CD14-positive monocyte (primary cell): ENCODE results near the gene SMIM33. TPM values are rescaled to one million over a fixed set of nuclear protein-coding genes. Genes with fewer than 3 reads are reported as not detected.
"Not testable (repeated sequence)": the region's sequence is repeated elsewhere in the genome, so short reads cannot be mapped to it uniquely, and the experiment has no call there.

Experiments used
- DNase-seq, 3 donors: peaks; one replicate each; pipeline ENCODE4 v3.0.0-alpha.2; 2011 to 2022
- H2AFZ ChIP-seq: 2 replicates; pipeline ENCODE4 v1.6.0; 2012; ENCODE audit warnings: mild to moderate bottlenecking, low read depth, low read length, inconsistent platforms; ENCODE audit not compliant: insufficient read depth, poor library complexity, severe bottlenecking
- H3K27ac ChIP-seq, 2 donors: 1 replicate in 1 of 2; 2 replicates in 1 of 2; pipeline ENCODE4 v1.5.1; 2012 to 2013; ENCODE audit warnings: low read length in 2 of 2, control low read depth in 1 of 2, inconsistent platforms in 1 of 2, low read depth in 1 of 2, mild to moderate bottlenecking in 1 of 2
- H3K27me3 ChIP-seq, 2 donors: one replicate each; pipeline versions ENCODE4 v1.6.0 to v1.6.1; 2011 to 2013; ENCODE audit warnings: low read length in 2 of 2; ENCODE audit not compliant: control insufficient read depth in 2 of 2, insufficient read depth in 2 of 2
- H3K36me3 ChIP-seq, 2 donors: replicated peaks in 1 of 2; 1 replicate in 1 of 2; 2 replicates in 1 of 2; pipeline versions ENCODE4 v1.5.1 to v1.6.1; 2012 to 2013; ENCODE audit warnings: low read length in 2 of 2, control low read depth in 1 of 2, inconsistent platforms in 1 of 2, mild to moderate bottlenecking in 1 of 2; ENCODE audit not compliant: insufficient read depth in 2 of 2, control insufficient read depth in 1 of 2
- H3K4me1 ChIP-seq, 2 donors: 1 replicate in 1 of 2; 2 replicates in 1 of 2; pipeline versions ENCODE4 v1.5.1 to v1.6.1; 2012 to 2013; ENCODE audit warnings: low read length in 2 of 2, control low read depth in 1 of 2, inconsistent platforms in 1 of 2, mild to moderate bottlenecking in 1 of 2, moderate library complexity in 1 of 2; ENCODE audit not compliant: insufficient read depth in 2 of 2, control insufficient read depth in 1 of 2
- H3K4me2 ChIP-seq: replicated peaks from 2 replicates; pipeline ENCODE3; 2012; ENCODE audit warnings: low read length, moderate library complexity, mild to moderate bottlenecking; ENCODE audit not compliant: poor library complexity, severe bottlenecking; ENCODE audit errors: extremely low read depth
- H3K4me3 ChIP-seq, 3 experiments: fragments of 200-600 bp in 1 of 3; sonication (generic) in 1 of 3; replicated peaks in 1 of 3; 1 replicate in 2 of 3; 2 replicates in 1 of 3; pipeline ENCODE4 v1.5.1; 2011 to 2013; ENCODE audit warnings: low read length in 3 of 3, mild to moderate bottlenecking in 3 of 3, control low read depth in 2 of 3, low read depth in 2 of 3, inconsistent platforms in 1 of 3, moderate library complexity in 1 of 3
- H3K79me2 ChIP-seq: 2 replicates; pipeline ENCODE4 v1.6.0; 2012; ENCODE audit warnings: mild to moderate bottlenecking, control low read depth, inconsistent platforms, low read length, moderate library complexity; ENCODE audit not compliant: insufficient read depth
- H3K9ac ChIP-seq: 2 replicates; pipeline ENCODE4 v1.6.0; 2017; ENCODE audit warnings: low read length, mild to moderate bottlenecking; ENCODE audit not compliant: insufficient read depth, poor library complexity, severe bottlenecking
- H3K9me3 ChIP-seq, 2 donors: replicated peaks in 1 of 2; 1 replicate in 1 of 2; 2 replicates in 1 of 2; pipeline versions ENCODE4 v1.5.1 to v1.6.1; 2012 to 2013; ENCODE audit warnings: low read length in 2 of 2, control low read depth in 1 of 2; ENCODE audit not compliant: control insufficient read depth in 1 of 2, insufficient read depth in 1 of 2
- H4K20me1 ChIP-seq: 2 replicates; pipeline ENCODE4 v1.6.0; 2012; ENCODE audit warnings: mild to moderate bottlenecking, low read length, control low read depth, moderate library complexity; ENCODE audit not compliant: insufficient read depth
- H3K27ac Mint-ChIP-seq, 7 donors: one replicate each; pipeline ENCODE4 v1.8.0; 2020; ENCODE audit warnings: mild to moderate bottlenecking in 7 of 7, mixed read lengths in 7 of 7, moderate library complexity in 6 of 7, inconsistent platforms in 2 of 7
- H3K27me3 Mint-ChIP-seq, 3 donors: one replicate each; pipeline ENCODE4 v1.8.0; 2021 to 2022; ENCODE audit warnings: low read depth in 3 of 3, mild to moderate bottlenecking in 3 of 3, mixed read lengths in 3 of 3, moderate library complexity in 3 of 3, inconsistent platforms in 1 of 3
- H3K36me3 Mint-ChIP-seq, 2 donors: one replicate each; pipeline ENCODE4 v1.8.0; 2020; ENCODE audit warnings: mixed read lengths in 2 of 2, inconsistent platforms in 1 of 2, mild to moderate bottlenecking in 1 of 2
- H3K4me1 Mint-ChIP-seq: one replicate; pipeline ENCODE4 v1.8.0; 2020; ENCODE audit warnings: mild to moderate bottlenecking, mixed read lengths
- H3K4me3 Mint-ChIP-seq, 2 donors: one replicate each; pipeline ENCODE4 v1.8.0; 2020; ENCODE audit warnings: mild to moderate bottlenecking in 2 of 2, mixed read lengths in 2 of 2, moderate library complexity in 1 of 2
- H3K9me3 Mint-ChIP-seq, 7 donors: one replicate each; pipeline ENCODE4 v1.8.0; 2020 to 2022; ENCODE audit warnings: mixed read lengths in 7 of 7, mild to moderate bottlenecking in 6 of 7, moderate library complexity in 6 of 7, inconsistent platforms in 2 of 7
- CTCF ChIP-seq: fragments of 200-600 bp; IDR thresholded peaks from one replicate; pipeline ENCODE4 v1.8.0; 2022; ENCODE audit warnings: antibody characterized with exemption, mild to moderate bottlenecking
- WGBS: methylation state at CpG from one replicate; pipeline ENCODE4 v1.1.5; 2013; ENCODE audit warnings: missing lambda C conversion rate; ENCODE audit not compliant: insufficient coverage; 5-methylcytosine and 5-hydroxymethylcytosine counted together
- intact Hi-C, 2 donors: fragments of 100-400 bp; cut with micrococcal nuclease; formaldehyde crosslinking; loops; one replicate each; pipeline versions ENCODE4 v1.15.0 to v1.15.1; 2023
- polyA plus RNA-seq, 3 donors: library from polyadenylated mRNA; depleted of rRNA in 1 of 3; unstranded in 2 of 3; stranded (reverse) in 1 of 3; fragments of 300-500 nt in 2 of 3; fragments of >200 nt in 1 of 3; fragmentation: Illumina TruSeq in 2 of 3; gene quantifications; 1 replicate in 2 of 3; 2 replicates in 1 of 3; pipeline ENCODE4 v1.2.3, GENCODE V29; 2012 to 2021

The SMIM33 gene
- polyA plus RNA-seq, 3 donors: not detected

- intact Hi-C loops: no loop called here
- Mint-ChIP-seq H3K4me3 (peak overlapping the region; percentile 47 to 84), H3K27me3 (no peaks in the 10 kb centered on the region), H3K4me1 (peaks cover 93% of the 10 kb centered on the region), H3K9me3 (peaks cover 0 to 2% (median 0%) of the 10 kb centered on the region in 7 donors), H3K27ac (peak overlapping the region; percentile 51 to 93 (median 86)), H3K36me3 (peaks cover 40 to 54% of the 10 kb centered on the region in 2 donors)
- H3K27me3 ChIP-seq: no peaks in the 10 kb centered on the region
- H3K4me1 ChIP-seq: peaks cover 76 to 97% of the 10 kb centered on the region in 2 donors
- peaks cover 70% of the 10 kb centered on the region for H3K79me2 ChIP-seq
- H3K4me2 ChIP-seq: peak overlapping the region; percentile 72
- 40% methylated on average over 5 of the region's 13 CpGs for WGBS
- H2AFZ ChIP-seq: no peak overlapping the region
- peaks cover 62% of the 10 kb centered on the region for H4K20me1 ChIP-seq
- TF ChIP-seq CTCF: no peak
- peak overlapping the region in 1 of 3 experiments; percentile 58 for H3K4me3 ChIP-seq
- DNase-seq: no peak
- H3K27ac ChIP-seq: peak overlapping the region; percentile 44 to 63
- no peaks in the 10 kb centered on the region for H3K9me3 ChIP-seq
- peaks cover 24 to 35% of the 10 kb centered on the region in 2 donors for H3K36me3 ChIP-seq
- H3K9ac ChIP-seq: no peak overlapping the region
These were observed 5.2 kb downstream of the SMIM33 start for GRCh38 chr5:139475865-139476617.

GRCh38 chr5:139478657-139479423 is 8.0 kb downstream of the SMIM33 start:
- H3K9me3 Mint-ChIP-seq: not testable (repeated sequence)
- peak overlapping the region in 6 of 7 donors; percentile 53 to 84 (median 66) for H3K27ac Mint-ChIP-seq

GRCh38 chr5:139479729-139480128 is 8.9 kb downstream of the SMIM33 start:
- H3K9ac ChIP-seq, DNase-seq, H3K4me3 Mint-ChIP-seq, H3K27me3 Mint-ChIP-seq, intact Hi-C loops, H3K4me3 ChIP-seq, H3K9me3 Mint-ChIP-seq, H3K27me3 ChIP-seq, H2AFZ ChIP-seq, H3K9me3 ChIP-seq, H3K4me2 ChIP-seq, H3K27ac Mint-ChIP-seq: not testable (repeated sequence)
- Histone ChIP-seq H3K4me1 (peaks cover 82 to 94% of the 10 kb centered on the region in 2 donors), H3K36me3 (peaks cover 24 to 35% of the 10 kb centered on the region in 2 donors), H4K20me1 (peaks cover 59% of the 10 kb centered on the region), H3K27ac (peak overlapping the region in 1 of 2 donors; percentile 53), H3K79me2 (peaks cover 66% of the 10 kb centered on the region)
- peaks cover 35 to 49% of the 10 kb centered on the region in 2 donors for H3K36me3 Mint-ChIP-seq
- WGBS: no CpG with 5 or more reads among the region's 4 CpGs
- H3K4me1 Mint-ChIP-seq: peaks cover 84% of the 10 kb centered on the region

More at GRCh38 chr5:139478657-139479423, 8.0 kb downstream of the SMIM33 start:
- H3K4me3 ChIP-seq, H3K27me3 Mint-ChIP-seq, H2AFZ ChIP-seq, H3K27me3 ChIP-seq, H3K9me3 ChIP-seq, intact Hi-C loops, DNase-seq, H3K9ac ChIP-seq: not testable (repeated sequence)
- Histone ChIP-seq H3K27ac (peak overlapping the region in 1 of 2 donors; percentile 53), H3K4me2 (peak overlapping the region; percentile 1), H3K4me1 (peaks cover 86 to 96% of the 10 kb centered on the region in 2 donors), H3K79me2 (peaks cover 73% of the 10 kb centered on the region), H3K36me3 (peaks cover 24 to 35% of the 10 kb centered on the region in 2 donors), H4K20me1 (peaks cover 62% of the 10 kb centered on the region)
- Mint-ChIP-seq H3K4me1 (peaks cover 86% of the 10 kb centered on the region), H3K4me3 (peak overlapping the region in 1 of 2 donors; percentile 24), H3K36me3 (peaks cover 40 to 50% of the 10 kb centered on the region in 2 donors)
- WGBS: 76% methylated on average over 5 of the region's 9 CpGs
